Gastrocnemius medialis (tissue), 4 donors: ENCODE measurements around the gene CDC123.

ENCODE experiments used
- CTCF ChIP-seq, 5 experiments: fragments of 450-650 bp in 3 of 5; fragments of 200-600 bp in 2 of 5; sonication (generic) in 2 of 5; IDR thresholded peaks in 4 of 5; conservative IDR thresholded peaks in 1 of 5; 1 replicate in 4 of 5; 2 replicates in 1 of 5; pipeline ENCODE4 v1.5.1; 2016 to 2019; ENCODE audit warnings: antibody characterized with exemption in 5 of 5, mild to moderate bottlenecking in 3 of 5, moderate library complexity in 3 of 5
- POLR2A ChIP-seq, 2 donors: fragments of 450-650 bp; IDR thresholded peaks; one replicate each; pipeline ENCODE4 v1.6.1; 2017; ENCODE audit warnings: antibody characterized with exemption in 2 of 2, mild to moderate bottlenecking in 2 of 2, moderate library complexity in 2 of 2

GRCh38 chr10:12187321-12187905, 8.6 kb upstream of the CDC123 start:
- no peak for TF ChIP-seq CTCF (IDR thresholded peaks at IDR 0.05 in 4 of 5, conservative IDR thresholded peaks at IDR 0.05 in 1 of 5)
- no peak for TF ChIP-seq POLR2A (IDR thresholded peaks at IDR 0.05)
